Body of pancreas (tissue), 4 donors: ENCODE data around the gene SPC25. TPM values are rescaled to one million over a fixed set of nuclear protein-coding genes. Genes with fewer than 3 reads are reported as not detected.

Experiments
- ATAC-seq: fragments of 150-250 bp; one replicate; pipeline ENCODE4 v1.9.1; 2016
- DNase-seq, 4 donors: peaks; one replicate each; pipeline ENCODE4 v3.0.0-alpha.2; 2019
- H3K27ac ChIP-seq, 4 donors: fragments of 200-600 bp; sonication (generic); 1 replicate in 3 of 4; 2 replicates in 1 of 4; pipeline versions ENCODE4 v1.5.1 to v1.6.1; 2016 to 2019; ENCODE audit warnings: mild to moderate bottlenecking in 1 of 4, mixed read lengths in 1 of 4, moderate library complexity in 1 of 4
- H3K27me3 ChIP-seq, 2 donors: fragments of 200-600 bp; sonication (generic); one replicate each; pipeline ENCODE4 v1.6.0; 2016; ENCODE audit warnings: mild to moderate bottlenecking in 1 of 2
- H3K36me3 ChIP-seq, 2 donors: fragments of 200-600 bp; sonication (generic); replicated peaks in 1 of 2; 2 replicates each; pipeline ENCODE4 v1.5.1; 2016; ENCODE audit warnings: low read depth in 2 of 2; ENCODE audit not compliant: insufficient read depth in 1 of 2
- H3K4me1 ChIP-seq: fragments of 200-600 bp; sonication (generic); one replicate; pipeline ENCODE4 v1.6.0; 2016
- H3K4me3 ChIP-seq, 2 donors: fragments of 200-600 bp; sonication (generic); 1 replicate in 1 of 2; 2 replicates in 1 of 2; pipeline ENCODE4 v1.5.1; 2016 to 2019
- H3K9me3 ChIP-seq, 3 donors: fragments of 200-600 bp; sonication (generic); 1 replicate in 2 of 3; 2 replicates in 1 of 3; pipeline ENCODE4 v1.5.1; 2016
- POLR2A ChIP-seq, 3 donors: fragments of 450-650 bp; IDR thresholded peaks; one replicate each; pipeline ENCODE4 v1.6.1; 2016; ENCODE audit warnings: antibody characterized with exemption in 3 of 3, mild to moderate bottlenecking in 2 of 3
- WGBS, 2 donors: methylation state at CpG; one replicate each; pipeline ENCODE4 v1.1.5; 2017; 5-methylcytosine and 5-hydroxymethylcytosine counted together
- intact Hi-C: fragments of 100-400 bp; cut with DNase I; formaldehyde crosslinking; loops from one replicate; pipeline ENCODE4 v1.15.1; 2023
- total RNA-seq, 2 donors: library from RNA; depleted of rRNA; stranded (reverse); fragments of >200 nt; gene quantifications; one replicate each; pipeline ENCODE4 v1.1.0, GENCODE V29; 2016
- TF ChIP-seq, protein P1 (sequence below), 7 experiments: fragments of 450-650 bp in 4 of 7; fragments of 200-600 bp in 3 of 7; sonication (generic) in 3 of 7; IDR thresholded peaks; one replicate each; pipeline ENCODE4 v1.5.1; 2016 to 2019; ENCODE audit warnings: antibody characterized with exemption in 7 of 7

SPC25 gene
- total RNA-seq, 2 donors from 2014 or later: not detected

DNA sequence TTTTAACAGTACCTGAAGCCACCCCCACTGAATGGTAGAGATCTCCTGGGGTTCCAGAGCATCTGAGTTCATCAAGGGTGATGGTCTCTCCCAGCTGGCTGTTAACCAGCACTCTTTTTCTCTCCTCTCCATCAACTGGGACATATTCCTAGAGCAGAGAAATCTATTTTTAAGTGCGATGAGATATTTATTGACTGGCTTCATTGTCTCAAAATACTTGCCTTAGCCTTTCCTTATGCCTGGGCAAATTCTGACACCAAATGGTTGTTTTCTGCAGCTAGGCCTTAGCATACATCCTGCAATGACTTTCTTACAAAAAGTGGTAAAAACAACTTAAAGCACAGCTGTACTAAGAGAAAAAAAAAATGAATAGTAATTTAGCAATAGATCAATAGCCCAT is 68.2 kb downstream of the SPC25 start:
- no peaks in the 10 kb centered on the region for H3K27me3 ChIP-seq
- H3K4me3 ChIP-seq: no peak overlapping the region
- ATAC-seq (no peak), DNase-seq (no peak)
- WGBS, 2 donors: 70 to 92% methylated on average over 1 of the region's 1 CpG
- H3K9me3 ChIP-seq: no peaks in the 10 kb centered on the region
- TF ChIP-seq, protein P1, sequence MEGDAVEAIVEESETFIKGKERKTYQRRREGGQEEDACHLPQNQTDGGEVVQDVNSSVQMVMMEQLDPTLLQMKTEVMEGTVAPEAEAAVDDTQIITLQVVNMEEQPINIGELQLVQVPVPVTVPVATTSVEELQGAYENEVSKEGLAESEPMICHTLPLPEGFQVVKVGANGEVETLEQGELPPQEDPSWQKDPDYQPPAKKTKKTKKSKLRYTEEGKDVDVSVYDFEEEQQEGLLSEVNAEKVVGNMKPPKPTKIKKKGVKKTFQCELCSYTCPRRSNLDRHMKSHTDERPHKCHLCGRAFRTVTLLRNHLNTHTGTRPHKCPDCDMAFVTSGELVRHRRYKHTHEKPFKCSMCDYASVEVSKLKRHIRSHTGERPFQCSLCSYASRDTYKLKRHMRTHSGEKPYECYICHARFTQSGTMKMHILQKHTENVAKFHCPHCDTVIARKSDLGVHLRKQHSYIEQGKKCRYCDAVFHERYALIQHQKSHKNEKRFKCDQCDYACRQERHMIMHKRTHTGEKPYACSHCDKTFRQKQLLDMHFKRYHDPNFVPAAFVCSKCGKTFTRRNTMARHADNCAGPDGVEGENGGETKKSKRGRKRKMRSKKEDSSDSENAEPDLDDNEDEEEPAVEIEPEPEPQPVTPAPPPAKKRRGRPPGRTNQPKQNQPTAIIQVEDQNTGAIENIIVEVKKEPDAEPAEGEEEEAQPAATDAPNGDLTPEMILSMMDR (IDR thresholded peaks at IDR 0.05): no peak
- TF ChIP-seq POLR2A (IDR thresholded peaks at IDR 0.05): no peak
- intact Hi-C loops: no loop called here
- H3K27ac ChIP-seq: no peak overlapping the region
- H3K4me1 ChIP-seq: peaks cover 4% of the 10 kb centered on the region
- H3K36me3 ChIP-seq: peaks cover 0 to 2% of the 10 kb centered on the region in 2 donors

DNA sequence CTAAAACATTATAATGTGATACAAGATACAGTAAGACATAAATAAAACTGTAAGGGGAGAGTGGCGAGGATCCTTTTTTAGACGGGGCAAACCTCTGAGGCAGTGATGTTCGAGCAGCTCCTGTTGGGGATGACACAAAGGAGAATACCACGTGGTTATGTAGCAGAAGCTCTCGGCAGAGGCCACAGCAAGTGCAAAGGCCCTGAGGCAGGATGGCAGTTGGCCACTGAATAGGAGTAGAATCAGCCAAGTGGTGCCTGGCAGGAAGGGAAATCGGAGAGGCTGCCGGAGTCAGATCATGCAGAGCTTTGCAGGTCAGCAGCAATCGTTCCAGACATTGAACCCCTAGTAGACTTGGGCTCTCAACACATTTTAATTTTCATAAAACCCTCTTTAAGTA is 68.7 kb downstream of the SPC25 start:
- no peak for TF ChIP-seq POLR2A (IDR thresholded peaks at IDR 0.05)
- TF ChIP-seq, protein P1 (IDR thresholded peaks at IDR 0.05): no peak
- ATAC-seq (no peak), DNase-seq (no peak)
- Histone ChIP-seq H3K27ac (no peak overlapping the region), H3K9me3 (no peaks in the 10 kb centered on the region), H3K36me3 (peaks cover 0 to 2% of the 10 kb centered on the region in 2 donors), H3K27me3 (no peaks in the 10 kb centered on the region), H3K4me3 (no peak overlapping the region), H3K4me1 (peaks cover 6% of the 10 kb centered on the region)
- 87 to 92% methylated on average over 8 of the region's 8 CpGs for WGBS, 2 donors
- intact Hi-C loops: no loop called here

Other genes with a start within 250 kb of the SPC25 start
- gene NOSTRIN, start 87.8 kb downstream of the SPC25 start, total RNA-seq: 10 to 100 TPM; 34.8 to 64.3 TPM
- gene G6PC2, start 10.9 kb upstream of the SPC25 start, total RNA-seq: 10 to 100 TPM; 21.3 to 35.3 TPM
- gene ABCB11, start 140.9 kb upstream of the SPC25 start, total RNA-seq: under 1 TPM in 1 of 2 donors, not detected in 1; 0.33 TPM
- 1 to 10 TPM in 1 of 2 donors, not detected in 1; 1.0 TPM for gene DHRS9, start 179.1 kb upstream of the SPC25 start, total RNA-seq